Activated CD8-positive, alpha-beta T cell treated with anti-CD3 and anti-CD28 coated beads for 36 hours (primary cell): ENCODE results near the gene KCNJ11. TPM values are rescaled to one million over a fixed set of nuclear protein-coding genes. Genes with fewer than 3 reads are reported as not detected.
A peak's percentile ranks its signal among the peaks of the same experiment; 100 is the strongest.

Experiments
- ATAC-seq: fragments of 200-7000 bp; cut with Tn5 transposase; one replicate; pipeline ENCODE4 v1.10.0; 2021; ENCODE audit warnings: mild to moderate bottlenecking, moderate library complexity
- CTCF ChIA-PET: fragments of 350-600 bp; sonication (Branson Sonifier 250); formaldehyde crosslinking; loops from one replicate; lab custom pipeline; 2021; ENCODE audit warnings: antibody characterized with exemption; lab: Charles Lee
- POLR2A ChIA-PET: fragments of 350-600 bp; sonication (Branson Sonifier 250); formaldehyde crosslinking; loops from one replicate; lab custom pipeline; 2021; ENCODE audit warnings: antibody characterized with exemption; lab: Charles Lee
- DNase-seq: peaks from one replicate; pipeline ENCODE4 v3.0.0-alpha.2; 2020
- H3K27ac Mint-ChIP-seq: one replicate; pipeline ENCODE4 v1.8.0; 2021; ENCODE audit warnings: mild to moderate bottlenecking, mixed read lengths
- H3K27me3 Mint-ChIP-seq: one replicate; pipeline ENCODE4 v1.8.0; 2021; ENCODE audit warnings: mixed read lengths
- H3K36me3 Mint-ChIP-seq: one replicate; pipeline ENCODE4 v1.8.0; 2021; ENCODE audit warnings: low read depth, mixed read lengths
- H3K4me1 Mint-ChIP-seq: one replicate; pipeline ENCODE4 v1.8.0; 2021; ENCODE audit warnings: low read depth, mixed read lengths
- H3K4me3 Mint-ChIP-seq: one replicate; pipeline ENCODE4 v1.8.0; 2021; ENCODE audit warnings: mild to moderate bottlenecking, moderate library complexity, mixed read lengths
- H3K9me3 Mint-ChIP-seq: one replicate; pipeline ENCODE4 v1.8.0; 2021; ENCODE audit warnings: mixed read lengths
- intact Hi-C: fragments of 100-400 bp; cut with micrococcal nuclease; formaldehyde crosslinking; loops from one replicate; pipeline ENCODE4 v1.10.0; 2022
- total RNA-seq, 2 experiments: library from RNA; stranded (reverse); gene quantifications; one replicate each; pipeline ENCODE4 v1.2.3, GENCODE V29; 2021
- TF ChIP-seq, protein P1 (sequence below): fragments of 200-600 bp; IDR thresholded peaks from one replicate; pipeline ENCODE4 v1.8.0; 2022; ENCODE audit warnings: antibody characterized with exemption, mild to moderate bottlenecking

The KCNJ11 gene
- total RNA-seq, 2 experiments from 2014 or later = 1.2 to 2.4 TPM

GRCh38 chr11:17382046-17382728 lies 6.3 kb downstream of the KCNJ11 start:
- H3K27ac Mint-ChIP-seq = no peak overlapping the region
- TF ChIP-seq, protein P1, sequence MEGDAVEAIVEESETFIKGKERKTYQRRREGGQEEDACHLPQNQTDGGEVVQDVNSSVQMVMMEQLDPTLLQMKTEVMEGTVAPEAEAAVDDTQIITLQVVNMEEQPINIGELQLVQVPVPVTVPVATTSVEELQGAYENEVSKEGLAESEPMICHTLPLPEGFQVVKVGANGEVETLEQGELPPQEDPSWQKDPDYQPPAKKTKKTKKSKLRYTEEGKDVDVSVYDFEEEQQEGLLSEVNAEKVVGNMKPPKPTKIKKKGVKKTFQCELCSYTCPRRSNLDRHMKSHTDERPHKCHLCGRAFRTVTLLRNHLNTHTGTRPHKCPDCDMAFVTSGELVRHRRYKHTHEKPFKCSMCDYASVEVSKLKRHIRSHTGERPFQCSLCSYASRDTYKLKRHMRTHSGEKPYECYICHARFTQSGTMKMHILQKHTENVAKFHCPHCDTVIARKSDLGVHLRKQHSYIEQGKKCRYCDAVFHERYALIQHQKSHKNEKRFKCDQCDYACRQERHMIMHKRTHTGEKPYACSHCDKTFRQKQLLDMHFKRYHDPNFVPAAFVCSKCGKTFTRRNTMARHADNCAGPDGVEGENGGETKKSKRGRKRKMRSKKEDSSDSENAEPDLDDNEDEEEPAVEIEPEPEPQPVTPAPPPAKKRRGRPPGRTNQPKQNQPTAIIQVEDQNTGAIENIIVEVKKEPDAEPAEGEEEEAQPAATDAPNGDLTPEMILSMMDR = no peak
- intact Hi-C loops = no loop called here

DNA sequence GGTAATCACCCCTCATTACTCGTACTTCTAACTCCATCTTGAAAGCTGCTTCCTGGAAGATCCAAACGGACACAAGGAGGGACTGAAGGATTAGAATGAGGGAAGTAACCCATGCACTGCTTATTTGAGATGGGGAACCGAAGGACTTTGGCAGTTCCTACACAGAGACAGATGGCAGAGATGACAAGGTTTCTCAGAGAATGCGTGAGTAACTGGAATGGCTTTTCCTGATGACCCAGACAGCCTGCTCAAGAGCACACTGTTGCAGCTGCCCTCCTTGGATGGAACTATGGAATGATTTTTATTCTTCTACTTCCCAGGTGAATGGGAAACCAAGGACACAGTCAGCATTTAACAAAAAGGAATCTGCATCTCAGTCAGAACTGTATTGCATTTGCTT lies 7.3 kb downstream of the KCNJ11 start:
- intact Hi-C loops = no loop called here
- H3K36me3 Mint-ChIP-seq = peaks cover 15% of the 10 kb centered on the region
- ChIA-PET CTCF (interaction anchor here (1.0 to 5.3 kb wide), 4 partner anchors 19 to 151 kb away, joined by 3 to 167 read pairs (median 24); no protein-coding TSS in a partner anchor), POLR2A (no interaction called here)
- H3K4me3 Mint-ChIP-seq = no peak overlapping the region
- TF ChIP-seq, protein P1 = no peak
- no peaks in the 10 kb centered on the region for H3K27me3 Mint-ChIP-seq
- no peaks in the 10 kb centered on the region for H3K9me3 Mint-ChIP-seq
- no peak for ATAC-seq
- H3K27ac Mint-ChIP-seq = no peak overlapping the region
- no peaks in the 10 kb centered on the region for H3K4me1 Mint-ChIP-seq
- no peak for DNase-seq

More at GRCh38 chr11:17382046-17382728, 6.3 kb downstream of the KCNJ11 start:
- H3K9me3 Mint-ChIP-seq = no peaks in the 10 kb centered on the region
- CTCF ChIA-PET = interaction anchor here (0.8 to 5.3 kb wide), 10 partner anchors 20 to 152 kb away, joined by 3 to 167 read pairs (median 4); no protein-coding TSS in a partner anchor
- no peak overlapping the region for H3K4me3 Mint-ChIP-seq
- H3K36me3 Mint-ChIP-seq = peaks cover 13% of the 10 kb centered on the region
- no peak for ATAC-seq
- POLR2A ChIA-PET = no interaction called here
- DNase-seq = no peak
- H3K27me3 Mint-ChIP-seq = no peaks in the 10 kb centered on the region
- no peaks in the 10 kb centered on the region for H3K4me1 Mint-ChIP-seq

- DNase-seq (no peak), ATAC-seq (no peak)
- H3K9me3 Mint-ChIP-seq = no peaks in the 10 kb centered on the region
- POLR2A ChIA-PET = no interaction called here
- H3K4me1 Mint-ChIP-seq = no peaks in the 10 kb centered on the region
- TF ChIP-seq, protein P1 = no peak
- H3K27me3 Mint-ChIP-seq = no peaks in the 10 kb centered on the region
- no peak overlapping the region for H3K27ac Mint-ChIP-seq
- H3K36me3 Mint-ChIP-seq = peaks cover 15% of the 10 kb centered on the region
- CTCF ChIA-PET = interaction anchor here (0.7 to 1.4 kb wide), 4 partner anchors 9 to 150 kb away, joined by 3 to 8 read pairs (median 4); partner anchors contain the start of gene KCNJ11
- H3K4me3 Mint-ChIP-seq = no peak overlapping the region
- intact Hi-C loops = no loop called here
These were observed 8.9 kb downstream of the KCNJ11 start for GRCh38 chr11:17379383-17380180.

DNA sequence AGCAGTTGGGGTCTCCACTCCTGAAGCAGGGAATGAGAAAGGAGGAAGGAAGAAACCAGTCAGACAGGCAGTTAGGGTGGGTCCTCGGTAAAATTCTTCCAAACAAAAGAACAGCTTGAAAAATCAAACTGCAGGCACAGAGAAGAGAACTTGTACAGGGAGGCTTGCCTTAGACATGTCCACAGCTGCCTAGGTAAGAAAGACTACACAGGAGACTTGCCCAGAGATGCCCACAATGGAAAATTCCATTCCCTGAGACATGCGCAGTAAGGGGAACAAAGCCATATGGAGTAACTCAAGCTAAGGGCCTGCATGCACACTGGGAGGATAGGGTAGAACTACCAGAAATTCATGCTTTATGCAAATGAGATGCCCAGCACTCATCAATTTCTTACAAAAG lies 9.8 kb downstream of the KCNJ11 start:
- H3K36me3 Mint-ChIP-seq = peaks cover 22% of the 10 kb centered on the region
- POLR2A ChIA-PET = interaction anchor here (1.0 kb wide), 1 partner anchor 10 kb away, joined by 3 read pairs; the partner anchor contains the start of gene KCNJ11
- H3K27ac Mint-ChIP-seq = peak overlapping the region; percentile 34
- CTCF ChIA-PET = interaction anchor here (1.3 to 1.4 kb wide), 2 partner anchors 10 to 149 kb away, joined by 5 to 8 read pairs; partner anchors contain the start of gene KCNJ11
- no peak overlapping the region for H3K4me3 Mint-ChIP-seq
- ATAC-seq (no peak), DNase-seq (no peak)
- no peaks in the 10 kb centered on the region for H3K9me3 Mint-ChIP-seq
- TF ChIP-seq, protein P1 = no peak
- H3K4me1 Mint-ChIP-seq = no peaks in the 10 kb centered on the region
- no peaks in the 10 kb centered on the region for H3K27me3 Mint-ChIP-seq
- intact Hi-C loops = no loop called here
